ENCODE results near the gene USP26.
"Not testable (repeated sequence)": the region's sequence is repeated elsewhere in the genome, so short reads cannot be mapped to it uniquely, and the experiment has no call there.

The USP26 gene

GRCh38 chrX:133018229-133018628 lies 78.7 kb downstream of the USP26 start:
- DNase-seq (ENCODE audit: low spot score), result no peak

- no peak for DNase-seq (ENCODE audit: low spot score)
Measured at GRCh38 chrX:133007458-133007857, 89.5 kb downstream of the USP26 start.

GRCh38 chrX:133005616-133006015 lies 91.3 kb downstream of the USP26 start:
- DNase-seq (ENCODE audit: low spot score), result no peak

DNA sequence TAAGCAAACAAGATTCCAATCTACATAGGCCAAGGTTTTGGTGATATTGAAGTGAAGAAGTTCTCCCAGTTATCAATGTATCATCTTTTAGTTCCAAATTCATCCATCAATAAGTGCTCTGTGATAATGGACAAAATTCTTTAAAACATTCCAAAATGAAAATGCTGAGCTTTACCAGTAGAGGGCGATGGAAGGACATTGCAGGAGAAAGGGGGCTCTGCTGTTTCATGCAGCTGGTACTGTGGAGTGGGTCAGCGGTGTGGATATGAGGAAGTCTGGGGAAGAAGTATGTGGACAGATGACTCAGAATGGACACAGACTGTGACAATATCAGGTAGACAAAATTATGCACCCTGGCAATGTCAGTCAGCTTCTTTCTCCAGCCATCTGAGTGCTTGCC lies 91.9 kb downstream of the USP26 start:
- peak; percentile 37 for DNase-seq (ENCODE audit: low spot score)

GRCh38 chrX:132999209-132999608 lies 97.7 kb downstream of the USP26 start:
- DNase-seq (ENCODE audit: low spot score), result no peak

DNA sequence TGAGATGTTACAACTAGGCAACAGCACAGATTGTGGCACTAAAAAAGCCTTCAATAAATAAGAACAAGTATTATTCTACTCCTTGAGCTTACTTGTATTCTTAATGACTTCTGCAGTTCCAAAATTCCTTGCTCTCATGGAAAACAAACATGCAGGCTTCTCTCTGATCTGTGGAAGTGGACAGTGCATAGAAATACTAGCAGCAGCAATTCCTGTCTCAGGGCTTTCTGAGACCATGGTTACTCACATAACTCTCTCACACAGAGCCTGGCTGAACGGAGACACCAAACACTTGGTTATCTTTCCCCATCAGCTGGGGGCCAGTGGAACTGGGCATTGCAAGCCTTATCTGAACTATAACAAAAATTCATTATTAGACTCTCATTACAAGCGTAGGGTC lies 106.1 kb downstream of the USP26 start:
- DNase-seq (ENCODE audit: low spot score), result no peak

GRCh38 chrX:132986556-132986955 lies 110.4 kb downstream of the USP26 start:
- DNase-seq (ENCODE audit: low spot score), result no peak

- DNase-seq (ENCODE audit: low spot score), result no peak
Measured at GRCh38 chrX:132984058-132984650, 112.8 kb downstream of the USP26 start.

DNA sequence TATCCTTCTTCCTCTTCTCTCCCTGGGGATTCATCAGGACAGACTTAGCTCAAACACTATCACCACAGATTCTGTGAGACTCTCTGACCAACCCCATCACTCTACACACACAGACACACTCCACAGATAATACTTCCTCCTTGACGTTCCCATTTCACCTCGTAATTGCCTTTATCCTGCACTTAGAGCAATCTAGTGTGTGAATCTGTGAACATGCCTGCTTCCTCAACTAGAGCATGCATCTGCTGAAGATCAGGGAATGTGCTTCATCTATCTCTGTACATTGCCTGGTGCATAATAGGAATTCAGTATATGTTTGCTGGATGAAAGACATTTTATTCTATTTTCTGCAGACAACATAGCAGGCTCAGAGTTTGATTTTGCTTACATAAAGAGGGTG lies 113.4 kb downstream of the USP26 start:
- no peak for DNase-seq (ENCODE audit: low spot score)

DNA sequence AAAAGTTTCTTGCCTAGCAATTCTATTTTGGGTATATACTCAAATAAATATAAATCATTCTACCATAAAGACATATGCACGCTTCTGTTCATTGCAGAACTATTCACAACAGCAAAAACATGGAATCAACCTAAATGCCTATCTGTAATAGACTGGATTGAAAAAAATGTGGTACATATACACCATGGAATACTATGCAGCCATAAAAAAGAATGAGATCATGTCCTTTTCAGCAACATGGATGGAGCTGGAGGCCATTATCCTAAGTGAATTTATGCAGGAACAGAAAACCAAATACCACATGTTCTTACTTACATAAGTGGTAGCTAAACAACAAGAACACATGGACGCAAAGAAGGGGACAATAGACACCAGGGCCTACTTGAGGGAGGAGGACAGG lies 116.9 kb downstream of the USP26 start:
- not testable (repeated sequence) for DNase-seq (ENCODE audit: low spot score)

All from iPS-NIHi11 (cell line).